Common myeloid progenitor, CD34-positive (primary cell): ENCODE results near the gene NR2E1.

Experiments used
- CTCF ChIA-PET: fragments of 350-600 bp; sonication (Branson Sonifier 250); formaldehyde crosslinking; loops from one replicate; lab custom pipeline; 2021; ENCODE audit warnings: antibody characterized with exemption; lab: Charles Lee
- POLR2A ChIA-PET: fragments of 350-600 bp; sonication (Branson Sonifier 250); formaldehyde crosslinking; loops from one replicate; lab custom pipeline; 2021; ENCODE audit warnings: antibody characterized with exemption; lab: Charles Lee
- DNase-seq, 3 donors: peaks; one replicate each; pipeline versions ENCODE4 v3.0.0 to v3.0.0-alpha.2; 2013
- H3K27ac ChIP-seq, 2 experiments: 1 replicate in 1 of 2; 2 replicates in 1 of 2; pipeline ENCODE4 v1.7.0; 2013; ENCODE audit warnings: inconsistent platforms in 2 of 2, low read length in 2 of 2, mild to moderate bottlenecking in 2 of 2, low read depth in 1 of 2, moderate library complexity in 1 of 2; ENCODE audit not compliant: severe bottlenecking in 2 of 2, insufficient read depth in 1 of 2, poor library complexity in 1 of 2
- H3K27me3 ChIP-seq, 5 experiments: replicated peaks in 2 of 5; 1 replicate in 3 of 5; 2 replicates in 2 of 5; pipeline versions ENCODE4 v1.6.1 to v1.7.0; 2013; ENCODE audit warnings: low read length in 4 of 5, mild to moderate bottlenecking in 2 of 5, moderate library complexity in 2 of 5, inconsistent platforms in 1 of 5; ENCODE audit not compliant: insufficient read depth in 5 of 5, control insufficient read depth in 4 of 5
- H3K36me3 ChIP-seq, 4 experiments: 1 replicate in 2 of 4; 2 replicates in 2 of 4; pipeline versions ENCODE4 v1.6.1 to v1.7.0; 2013; ENCODE audit warnings: low read length in 3 of 4, control low read depth in 1 of 4, mild to moderate bottlenecking in 1 of 4; ENCODE audit not compliant: control insufficient read depth in 4 of 4, insufficient read depth in 4 of 4
- H3K4me1 ChIP-seq, 4 experiments: 1 replicate in 3 of 4; 2 replicates in 1 of 4; pipeline versions ENCODE4 v1.6.1 to v1.7.1; 2013; ENCODE audit warnings: low read length in 3 of 4, mild to moderate bottlenecking in 3 of 4, control low read depth in 1 of 4, inconsistent platforms in 1 of 4, moderate library complexity in 1 of 4; ENCODE audit not compliant: control insufficient read depth in 4 of 4, insufficient read depth in 4 of 4; ENCODE audit errors: control extremely low read depth in 1 of 4
- H3K4me3 ChIP-seq, 7 experiments: 1 replicate in 4 of 7; 2 replicates in 3 of 7; pipeline versions ENCODE4 v1.5.1 to v1.7.0; 2013; ENCODE audit warnings: mild to moderate bottlenecking in 7 of 7, low read length in 6 of 7, moderate library complexity in 6 of 7, inconsistent platforms in 2 of 7, low read depth in 2 of 7, control low read depth in 1 of 7; ENCODE audit not compliant: insufficient read depth in 4 of 7, control insufficient read depth in 1 of 7; ENCODE audit errors: extremely low read depth in 1 of 7
- H3K9me3 ChIP-seq, 5 experiments: 1 replicate in 4 of 5; 2 replicates in 1 of 5; pipeline versions ENCODE4 v1.6.1 to v1.7.1; 2013; ENCODE audit warnings: low read length in 4 of 5, mild to moderate bottlenecking in 2 of 5, inconsistent platforms in 1 of 5, low read depth in 1 of 5, moderate library complexity in 1 of 5; ENCODE audit not compliant: control insufficient read depth in 4 of 5, insufficient read depth in 2 of 5; ENCODE audit errors: control extremely low read depth in 1 of 5
- WGBS: methylation state at CpG from one replicate; pipeline ENCODE4 v1.1.5; 2013; ENCODE audit not compliant: insufficient coverage; 5-methylcytosine and 5-hydroxymethylcytosine counted together

The NR2E1 gene

DNA sequence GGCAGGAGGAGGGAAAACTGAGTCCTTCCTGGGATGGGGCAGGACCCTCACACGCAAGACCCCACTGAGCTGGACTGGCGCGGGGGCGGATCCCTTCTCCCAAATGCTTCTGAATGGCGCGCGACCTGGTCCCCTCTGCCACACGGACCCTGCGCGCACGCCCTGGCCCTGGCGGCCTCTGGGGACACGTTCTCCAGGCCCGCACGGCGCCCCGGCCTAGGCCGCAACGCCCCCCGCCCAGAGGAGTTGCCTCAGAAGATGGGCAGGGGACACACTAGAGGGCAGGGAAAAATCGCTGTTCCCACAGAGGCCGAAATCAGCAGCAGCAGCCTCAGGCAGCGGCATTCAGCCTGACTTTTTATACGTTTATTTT is 46.1 kb upstream of the NR2E1 start:
- H3K27me3 ChIP-seq = peaks cover 13 to 99% (median 73%) of the 10 kb centered on the region in 5 experiments
- WGBS = 13% methylated on average over 19 of the region's 24 CpGs
- peak in 1 of 3 donors; percentile 19 for DNase-seq
- peak overlapping the region in 2 of 7 experiments; percentile 66 to 79 for H3K4me3 ChIP-seq
- peaks cover 0 to 5% (median 0%) of the 10 kb centered on the region in 5 experiments for H3K9me3 ChIP-seq
- H3K36me3 ChIP-seq = no peaks in the 10 kb centered on the region
- POLR2A ChIA-PET = no interaction called here
- no peak overlapping the region for H3K27ac ChIP-seq
- CTCF ChIA-PET = interaction anchor here (0.9 to 1.0 kb wide), 2 partner anchors 33 to 49 kb away, joined by 3 read pairs; no protein-coding TSS in a partner anchor
- H3K4me1 ChIP-seq = peaks cover 4 to 44% (median 36%) of the 10 kb centered on the region in 4 experiments

DNA sequence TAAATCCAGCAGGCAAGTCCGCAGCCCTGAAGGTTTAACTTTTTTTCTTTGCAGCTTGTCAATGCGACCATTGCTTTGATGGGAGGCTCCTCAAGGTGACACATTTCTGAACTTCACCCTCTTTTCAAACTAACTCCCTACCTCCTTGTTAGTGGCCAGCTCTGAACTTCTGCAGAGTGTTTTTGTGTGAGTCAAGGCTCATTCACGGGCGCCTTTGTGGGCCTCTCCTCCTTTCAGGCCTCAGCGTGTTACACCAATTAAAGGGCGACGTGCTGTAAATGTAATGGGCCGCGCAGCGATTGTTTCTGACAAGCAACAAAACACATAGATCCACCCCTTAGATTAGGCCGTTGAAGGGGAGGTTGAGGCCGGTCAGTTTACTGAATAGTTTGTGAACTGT is 45.5 kb upstream of the NR2E1 start:
- no peak overlapping the region for H3K27ac ChIP-seq
- no peaks in the 10 kb centered on the region for H3K36me3 ChIP-seq
- ChIA-PET POLR2A (no interaction called here), CTCF (interaction anchor here (0.9 to 1.0 kb wide), 2 partner anchors 32 to 48 kb away, joined by 3 read pairs; no protein-coding TSS in a partner anchor)
- DNase-seq = peak in 1 of 3 donors; percentile 31
- H3K4me3 ChIP-seq = no peak overlapping the region
- peaks cover 13 to 99% (median 75%) of the 10 kb centered on the region in 5 experiments for H3K27me3 ChIP-seq
- WGBS = 78% methylated on average over 2 of the region's 12 CpGs
- peaks cover 0 to 5% (median 0%) of the 10 kb centered on the region in 5 experiments for H3K9me3 ChIP-seq
- peaks cover 4 to 39% (median 30%) of the 10 kb centered on the region in 4 experiments for H3K4me1 ChIP-seq

DNA sequence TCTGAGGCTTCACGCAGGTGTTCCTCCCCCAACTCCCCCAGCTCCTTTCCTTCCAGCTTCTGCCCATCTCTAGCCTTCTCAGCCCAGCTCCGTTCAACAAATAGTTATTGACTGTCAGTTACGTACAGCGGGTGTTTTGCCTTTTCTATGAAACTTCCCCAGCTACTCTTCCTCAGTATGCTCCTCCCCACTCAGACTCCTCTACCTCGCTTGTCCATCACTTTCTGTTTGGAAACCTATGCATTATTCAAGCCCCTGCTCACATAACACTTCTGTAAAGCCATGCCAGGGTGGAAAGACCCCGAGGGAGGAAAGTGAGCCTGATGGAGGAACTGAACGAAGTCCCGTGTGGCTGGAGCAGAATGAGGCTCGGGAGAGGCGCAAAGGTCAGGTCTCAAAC is 44.2 kb upstream of the NR2E1 start:
- Histone ChIP-seq H3K27ac (no peak overlapping the region), H3K9me3 (peaks cover 0 to 5% (median 0%) of the 10 kb centered on the region in 5 experiments), H3K4me1 (peaks cover 4 to 33% (median 27%) of the 10 kb centered on the region in 4 experiments), H3K36me3 (no peaks in the 10 kb centered on the region), H3K27me3 (peaks cover 13 to 99% (median 71%) of the 10 kb centered on the region in 5 experiments), H3K4me3 (no peak overlapping the region)
- POLR2A ChIA-PET = no interaction called here
- 16% methylated on average over 9 of the region's 10 CpGs for WGBS
- DNase-seq = no peak
- CTCF ChIA-PET = interaction anchor here (0.7 to 0.8 kb wide), 2 partner anchors 14 to 38 kb away, joined by 3 to 5 read pairs; no protein-coding TSS in a partner anchor

DNA sequence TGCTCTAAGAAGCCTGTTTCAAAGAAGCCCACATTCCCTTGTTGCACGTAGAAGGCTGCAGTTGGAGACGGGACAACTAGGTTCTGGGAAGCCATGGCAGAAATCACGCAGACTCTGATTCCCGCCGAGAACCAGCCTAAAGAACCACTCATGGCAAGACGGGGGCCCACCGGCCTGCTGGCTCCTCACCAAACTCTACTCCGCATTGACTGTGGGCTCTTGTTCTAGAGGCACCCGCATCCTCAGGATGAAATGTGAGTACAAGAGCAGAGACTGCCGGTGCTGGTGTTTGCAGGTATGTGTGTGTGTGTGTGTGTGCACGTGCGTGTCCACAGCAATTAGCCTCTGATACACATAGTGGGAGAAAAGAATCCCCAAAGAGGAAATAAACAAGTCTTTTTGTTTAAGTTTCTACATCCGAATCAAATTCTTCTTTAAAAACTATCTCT is 42.3 kb upstream of the NR2E1 start:
- POLR2A ChIA-PET = no interaction called here
- H3K36me3 ChIP-seq = no peaks in the 10 kb centered on the region

GRCh38 chr6:108123946-108124345 is 41.9 kb upstream of the NR2E1 start:
- CTCF ChIA-PET = interaction anchor here (0.6 to 1.4 kb wide), 5 partner anchors 9 to 377 kb away, joined by 3 to 5 read pairs (median 3); partner anchors contain the start of gene NR2E1
- 23% methylated on average over 7 of the region's 7 CpGs for WGBS
- no peak for DNase-seq
- Histone ChIP-seq H3K4me1 (peaks cover 0 to 10% (median 8%) of the 10 kb centered on the region in 4 experiments), H3K4me3 (no peak overlapping the region), H3K27ac (no peak overlapping the region), H3K36me3 (no peaks in the 10 kb centered on the region), H3K9me3 (peaks cover 0 to 5% (median 0%) of the 10 kb centered on the region in 5 experiments), H3K27me3 (peaks cover 16 to 100% (median 68%) of the 10 kb centered on the region in 5 experiments)
- POLR2A ChIA-PET = no interaction called here

More for the DNA sequence above, 42.3 kb upstream of the NR2E1 start:
- no peak for DNase-seq
- CTCF ChIA-PET = interaction anchor here (0.6 to 1.4 kb wide), 4 partner anchors 10 to 377 kb away, joined by 3 to 5 read pairs (median 3); no protein-coding TSS in a partner anchor
- 8% methylated on average over 2 of the region's 13 CpGs for WGBS
- Histone ChIP-seq H3K27me3 (peaks cover 16 to 100% (median 66%) of the 10 kb centered on the region in 5 experiments), H3K4me3 (no peak overlapping the region), H3K27ac (no peak overlapping the region), H3K9me3 (peaks cover 0 to 5% (median 0%) of the 10 kb centered on the region in 5 experiments), H3K4me1 (peaks cover 3 to 14% (median 11%) of the 10 kb centered on the region in 4 experiments)

DNA sequence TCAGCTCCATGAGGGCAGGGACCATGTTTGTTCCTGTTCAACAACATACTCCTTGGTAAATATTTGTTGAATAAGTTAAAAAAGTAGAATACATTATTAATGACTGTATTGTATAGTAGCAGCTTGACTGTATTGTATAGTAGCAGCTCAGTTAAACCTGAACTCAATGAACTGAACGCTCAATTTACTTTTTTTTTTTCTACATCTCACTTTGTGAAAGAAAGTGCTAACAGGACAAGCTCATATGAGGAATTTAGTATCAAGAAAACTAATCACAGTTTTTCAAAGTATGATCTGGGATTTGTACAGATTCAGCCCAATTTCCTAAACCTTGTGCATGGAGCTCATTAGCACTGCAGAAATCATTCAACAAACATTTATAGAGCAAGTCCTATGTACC is 38.8 kb upstream of the NR2E1 start:
- Histone ChIP-seq H3K4me3 (no peak overlapping the region), H3K4me1 (no peaks in the 10 kb centered on the region), H3K36me3 (no peaks in the 10 kb centered on the region), H3K27me3 (peaks cover 14 to 99% (median 63%) of the 10 kb centered on the region in 5 experiments), H3K27ac (no peak overlapping the region), H3K9me3 (peaks cover 0 to 5% (median 0%) of the 10 kb centered on the region in 5 experiments)
- no CpG with 5 or more reads among the region's 1 CpG for WGBS
- no peak for DNase-seq
- POLR2A ChIA-PET = no interaction called here
- CTCF ChIA-PET = interaction anchor here (1.1 to 1.7 kb wide), 2 partner anchors 10 to 12 kb away, joined by 4 to 5 read pairs; no protein-coding TSS in a partner anchor

DNA sequence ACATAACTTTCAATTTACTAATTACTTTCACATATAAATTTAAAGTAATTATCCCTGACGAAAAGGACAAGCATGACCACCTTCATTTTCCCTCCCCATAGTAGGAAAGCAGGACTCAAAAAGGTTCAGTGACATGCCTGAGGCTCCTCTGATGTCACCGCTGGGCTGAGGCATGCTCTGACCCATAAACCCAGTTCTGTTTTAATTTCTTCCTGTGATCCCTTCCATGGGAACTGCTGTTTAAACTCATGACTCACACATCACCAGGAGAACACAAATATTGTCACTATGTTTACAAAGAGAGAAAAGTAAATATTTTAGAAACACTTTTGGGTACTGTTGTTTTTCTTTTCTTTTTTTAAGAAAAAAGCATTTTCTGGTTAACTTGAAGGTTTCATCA is 38.0 kb upstream of the NR2E1 start:
- POLR2A ChIA-PET = no interaction called here
- DNase-seq = no peak
- Histone ChIP-seq H3K4me1 (no peaks in the 10 kb centered on the region), H3K27ac (no peak overlapping the region), H3K9me3 (peaks cover 0 to 5% (median 0%) of the 10 kb centered on the region in 5 experiments), H3K36me3 (no peaks in the 10 kb centered on the region), H3K4me3 (no peak overlapping the region), H3K27me3 (peaks cover 13 to 99% (median 66%) of the 10 kb centered on the region in 5 experiments)
- 96% methylated on average over 2 of the region's 2 CpGs for WGBS
- CTCF ChIA-PET = no interaction called here
